ENCODE measurements around the gene CCN2.
"Not testable (repeated sequence)": the region's sequence is repeated elsewhere in the genome, so short reads cannot be mapped to it uniquely, and the experiment has no call there.

The CCN2 gene

GRCh38 chr6:131914967-131915751 is 36.0 kb downstream of the CCN2 start:
- no peaks in the 10 kb centered on the region for H3K36me3 ChIP-seq (ENCODE audit: insufficient read depth, low read length)
- no peak overlapping the region for H3K4me3 ChIP-seq (ENCODE audit: low read depth in 1 of 2, low read length in 2 of 2)
- H3K27ac ChIP-seq (ENCODE audit: low read depth, low read length) = no peak overlapping the region
- no peaks in the 10 kb centered on the region for H3K27me3 ChIP-seq (ENCODE audit: control insufficient read depth in 1 of 2, insufficient read depth in 2 of 2, low read length in 2 of 2)
- H3K9me3 ChIP-seq (ENCODE audit: low read length) = no peaks in the 10 kb centered on the region
- no peak overlapping the region for H3K9ac ChIP-seq (ENCODE audit: low read length)
- no peaks in the 10 kb centered on the region for H3K4me1 ChIP-seq (ENCODE audit: insufficient read depth, low read length)

GRCh38 chr6:131914234-131914633 is 36.9 kb downstream of the CCN2 start:
- H3K9me3 ChIP-seq (ENCODE audit: low read length) = no peaks in the 10 kb centered on the region
- no peak overlapping the region for H3K9ac ChIP-seq (ENCODE audit: low read length)
- H3K4me3 ChIP-seq (ENCODE audit: low read depth in 1 of 2, low read length in 2 of 2) = no peak overlapping the region
- H3K27me3 ChIP-seq (ENCODE audit: control insufficient read depth in 1 of 2, insufficient read depth in 2 of 2, low read length in 2 of 2) = no peaks in the 10 kb centered on the region
- H3K4me1 ChIP-seq (ENCODE audit: insufficient read depth, low read length) = no peaks in the 10 kb centered on the region
- no peaks in the 10 kb centered on the region for H3K36me3 ChIP-seq (ENCODE audit: insufficient read depth, low read length)
- no peak overlapping the region for H3K27ac ChIP-seq (ENCODE audit: low read depth, low read length)

- Histone ChIP-seq H3K9me3 (ENCODE audit: low read length) (no peaks in the 10 kb centered on the region), H3K27me3 (ENCODE audit: control insufficient read depth in 1 of 2, insufficient read depth in 2 of 2, low read length in 2 of 2) (no peaks in the 10 kb centered on the region), H3K36me3 (ENCODE audit: insufficient read depth, low read length) (no peaks in the 10 kb centered on the region), H3K27ac (ENCODE audit: low read depth, low read length) (no peak overlapping the region), H3K9ac (ENCODE audit: low read length) (no peak overlapping the region), H3K4me1 (ENCODE audit: insufficient read depth, low read length) (no peaks in the 10 kb centered on the region), H3K4me3 (ENCODE audit: low read depth in 1 of 2, low read length in 2 of 2) (no peak overlapping the region)
Measured at GRCh38 chr6:131911951-131912350, 39.2 kb downstream of the CCN2 start.

DNA sequence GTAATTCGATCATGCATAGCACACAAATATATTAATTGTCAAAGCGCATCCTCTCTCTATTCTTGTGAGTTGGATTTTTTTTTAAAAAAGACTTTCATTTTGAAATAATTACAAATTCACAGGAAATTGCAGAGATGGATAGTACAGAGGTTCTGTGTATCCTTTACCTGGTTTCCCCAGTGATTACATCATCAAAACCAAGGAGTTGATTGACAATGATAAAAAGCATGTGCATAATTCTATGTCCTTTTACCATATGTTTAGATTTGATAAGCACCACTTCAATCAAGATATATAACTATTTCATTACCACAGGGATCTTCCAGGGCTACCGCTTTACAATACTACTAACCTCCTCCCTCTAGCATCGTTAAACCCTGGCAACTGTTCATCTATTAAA is 40.2 kb downstream of the CCN2 start:
- H3K36me3 ChIP-seq (ENCODE audit: insufficient read depth, low read length) = no peaks in the 10 kb centered on the region
- no peaks in the 10 kb centered on the region for H3K27me3 ChIP-seq (ENCODE audit: control insufficient read depth in 1 of 2, insufficient read depth in 2 of 2, low read length in 2 of 2)
- no peak overlapping the region for H3K4me3 ChIP-seq (ENCODE audit: low read depth in 1 of 2, low read length in 2 of 2)

DNA sequence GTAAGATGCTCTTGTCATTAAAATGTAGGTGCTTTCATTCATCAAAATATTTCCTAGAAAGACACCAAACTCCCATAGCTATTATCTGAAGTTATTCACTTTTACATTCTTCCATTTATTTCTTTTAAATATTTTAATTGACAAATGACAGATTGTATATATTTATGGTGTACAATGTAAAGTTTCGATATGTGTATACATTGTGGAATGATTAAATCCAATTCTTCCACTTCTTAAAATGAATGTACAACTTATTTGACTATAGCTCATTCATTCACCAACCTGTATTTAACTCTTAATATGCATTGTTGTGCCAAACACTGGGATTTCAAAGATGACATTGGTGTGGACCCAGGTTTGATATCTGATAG is 41.0 kb downstream of the CCN2 start:
- Histone ChIP-seq H3K36me3 (ENCODE audit: insufficient read depth, low read length) (no peaks in the 10 kb centered on the region), H3K4me1 (ENCODE audit: insufficient read depth, low read length) (no peaks in the 10 kb centered on the region), H3K9ac (ENCODE audit: low read length) (no peak overlapping the region), H3K4me3 (ENCODE audit: low read depth in 1 of 2, low read length in 2 of 2) (no peak overlapping the region), H3K27ac (ENCODE audit: low read depth, low read length) (no peak overlapping the region), H3K27me3 (ENCODE audit: control insufficient read depth in 1 of 2, insufficient read depth in 2 of 2, low read length in 2 of 2) (no peaks in the 10 kb centered on the region), H3K9me3 (ENCODE audit: low read length) (no peaks in the 10 kb centered on the region)

More for the DNA sequence above, 40.2 kb downstream of the CCN2 start:
- Histone ChIP-seq H3K27ac (ENCODE audit: low read depth, low read length) (no peak overlapping the region), H3K9me3 (ENCODE audit: low read length) (no peaks in the 10 kb centered on the region), H3K9ac (ENCODE audit: low read length) (no peak overlapping the region), H3K4me1 (ENCODE audit: insufficient read depth, low read length) (no peaks in the 10 kb centered on the region)

DNA sequence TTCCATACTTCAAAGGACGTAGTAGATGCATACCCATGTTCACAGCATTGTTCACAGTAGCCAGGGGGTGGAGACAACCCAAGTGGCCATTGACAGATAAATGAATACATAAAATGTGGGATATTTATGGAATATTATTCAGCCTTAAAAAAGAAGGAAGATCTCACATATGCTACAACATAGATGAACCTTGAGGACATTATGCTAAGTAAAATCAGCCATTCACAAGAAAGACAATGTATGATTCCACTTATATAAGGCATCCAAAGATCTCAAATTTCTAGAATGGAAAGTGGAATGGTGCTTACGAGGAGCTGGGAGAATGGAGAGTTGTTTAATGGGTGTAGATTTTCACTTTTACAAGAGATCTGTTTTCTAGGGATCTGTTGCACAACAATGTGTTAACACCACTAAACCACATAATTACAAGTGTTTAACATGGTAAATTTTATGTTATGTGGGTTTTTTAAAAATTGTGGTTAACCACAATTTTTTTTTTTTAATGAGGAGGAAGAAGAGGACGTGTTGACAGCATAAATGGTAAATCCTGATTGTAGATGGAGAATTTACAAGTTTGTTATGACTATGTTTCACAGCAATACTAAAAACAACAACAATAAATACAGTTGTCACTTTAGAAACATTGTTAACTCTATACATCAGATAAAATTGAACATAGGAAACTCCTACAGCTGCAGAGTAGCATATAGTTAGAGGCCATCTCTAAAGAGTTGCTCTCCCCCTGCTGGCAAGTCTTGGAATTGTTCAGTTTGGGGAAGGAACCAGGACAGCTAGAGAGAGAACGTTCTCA is 41.6 kb downstream of the CCN2 start:
- no peaks in the 10 kb centered on the region for H3K36me3 ChIP-seq (ENCODE audit: insufficient read depth, low read length)
- no peaks in the 10 kb centered on the region for H3K9me3 ChIP-seq (ENCODE audit: low read length)
- no peaks in the 10 kb centered on the region for H3K27me3 ChIP-seq (ENCODE audit: control insufficient read depth in 1 of 2, insufficient read depth in 2 of 2, low read length in 2 of 2)

DNA sequence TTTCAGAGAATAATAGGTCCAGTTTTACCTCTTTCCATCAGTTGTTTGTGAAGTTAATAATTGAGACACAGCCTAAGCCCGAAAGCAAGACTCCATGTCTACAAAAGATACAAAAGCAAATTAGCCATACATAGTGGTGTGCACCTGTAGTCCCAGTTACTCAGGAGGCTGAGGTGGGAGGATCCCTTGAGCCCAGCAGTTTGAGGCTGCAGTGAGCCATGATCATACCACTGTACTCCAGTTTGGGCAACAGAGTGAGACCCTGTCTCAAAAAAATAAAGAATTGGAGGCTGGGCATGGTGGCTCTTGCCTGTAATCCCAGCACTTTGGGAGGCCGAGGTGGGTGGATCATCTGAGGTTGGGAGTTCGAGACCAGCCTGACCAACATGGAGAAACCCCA is 42.4 kb downstream of the CCN2 start:
- H3K4me1 ChIP-seq (ENCODE audit: insufficient read depth, low read length); H3K36me3 ChIP-seq (ENCODE audit: insufficient read depth, low read length); H3K27ac ChIP-seq (ENCODE audit: low read depth, low read length); H3K27me3 ChIP-seq (ENCODE audit: control insufficient read depth in 1 of 2, insufficient read depth in 2 of 2, low read length in 2 of 2); H3K9ac ChIP-seq (ENCODE audit: low read length); H3K9me3 ChIP-seq (ENCODE audit: low read length); H3K4me3 ChIP-seq (ENCODE audit: low read depth in 1 of 2, low read length in 2 of 2): not testable (repeated sequence)

More for the DNA sequence above, 41.6 kb downstream of the CCN2 start:
- no peaks in the 10 kb centered on the region for H3K4me1 ChIP-seq (ENCODE audit: insufficient read depth, low read length)
- no peak overlapping the region for H3K9ac ChIP-seq (ENCODE audit: low read length)
- H3K27ac ChIP-seq (ENCODE audit: low read depth, low read length) = no peak overlapping the region
- no peak overlapping the region for H3K4me3 ChIP-seq (ENCODE audit: low read depth in 1 of 2, low read length in 2 of 2)

GRCh38 chr6:131903734-131904133 is 47.4 kb downstream of the CCN2 start:
- H3K4me3 ChIP-seq (ENCODE audit: low read depth in 1 of 2, low read length in 2 of 2); H3K27me3 ChIP-seq (ENCODE audit: control insufficient read depth in 1 of 2, insufficient read depth in 2 of 2, low read length in 2 of 2); H3K9ac ChIP-seq (ENCODE audit: low read length); H3K4me1 ChIP-seq (ENCODE audit: insufficient read depth, low read length); H3K9me3 ChIP-seq (ENCODE audit: low read length); H3K36me3 ChIP-seq (ENCODE audit: insufficient read depth, low read length); H3K27ac ChIP-seq (ENCODE audit: low read depth, low read length): not testable (repeated sequence)

DNA sequence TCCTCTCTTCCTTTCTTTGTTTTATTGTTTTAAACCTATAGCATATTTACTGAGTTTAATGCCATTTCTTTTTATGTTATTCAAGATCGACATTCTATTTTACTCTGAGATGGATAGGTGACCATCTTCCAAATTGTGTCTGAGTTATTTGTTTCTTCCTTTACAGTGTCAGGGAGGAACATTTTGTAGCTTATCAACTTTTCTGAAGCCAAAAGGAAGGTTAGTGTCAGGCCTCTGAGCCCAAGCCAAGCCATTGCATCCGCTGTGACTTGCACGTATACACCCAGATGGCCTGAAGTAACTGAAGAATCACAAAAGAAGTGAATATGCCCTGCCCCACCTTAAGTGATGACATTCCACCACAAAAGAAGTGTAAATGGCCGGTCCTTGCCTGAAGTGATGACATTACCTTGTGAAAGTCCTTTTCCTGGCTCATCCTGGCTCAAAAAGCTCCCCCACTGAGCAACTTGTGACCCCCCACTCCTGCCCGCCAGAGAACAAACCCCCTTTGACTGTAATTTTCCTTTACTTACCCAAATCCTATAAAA is 49.8 kb downstream of the CCN2 start:
- not testable (repeated sequence) for H3K9ac ChIP-seq (ENCODE audit: low read length); H3K9me3 ChIP-seq (ENCODE audit: low read length); H3K4me1 ChIP-seq (ENCODE audit: insufficient read depth, low read length); H3K27me3 ChIP-seq (ENCODE audit: control insufficient read depth in 1 of 2, insufficient read depth in 2 of 2, low read length in 2 of 2); H3K4me3 ChIP-seq (ENCODE audit: low read depth in 1 of 2, low read length in 2 of 2); H3K27ac ChIP-seq (ENCODE audit: low read depth, low read length); H3K36me3 ChIP-seq (ENCODE audit: insufficient read depth, low read length)

DNA sequence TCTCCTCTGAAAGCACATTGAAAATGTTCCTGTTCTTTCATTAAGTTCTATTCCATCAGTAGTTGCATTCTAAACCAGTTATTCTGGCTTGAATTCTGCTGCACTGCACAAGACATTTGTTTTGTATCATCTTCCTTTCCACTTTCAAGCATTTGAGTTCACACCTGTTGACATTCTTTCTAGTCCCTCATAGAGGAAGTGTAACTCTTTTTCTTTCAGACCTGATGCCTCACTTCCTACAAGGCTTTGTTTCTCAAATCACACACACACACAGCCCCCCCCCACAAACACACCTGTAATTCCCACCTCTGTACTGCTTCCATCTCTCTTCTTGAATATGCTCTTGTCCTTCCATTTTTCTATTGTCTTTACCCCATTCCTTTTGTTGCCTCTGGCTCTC is 50.9 kb downstream of the CCN2 start:
- no peaks in the 10 kb centered on the region for H3K4me1 ChIP-seq (ENCODE audit: insufficient read depth, low read length)
- no peak overlapping the region for H3K9ac ChIP-seq (ENCODE audit: low read length)
- H3K36me3 ChIP-seq (ENCODE audit: insufficient read depth, low read length) = no peaks in the 10 kb centered on the region
- no peaks in the 10 kb centered on the region for H3K9me3 ChIP-seq (ENCODE audit: low read length)
- no peak overlapping the region for H3K27ac ChIP-seq (ENCODE audit: low read depth, low read length)
- no peak overlapping the region for H3K4me3 ChIP-seq (ENCODE audit: low read depth in 1 of 2, low read length in 2 of 2)
- H3K27me3 ChIP-seq (ENCODE audit: control insufficient read depth in 1 of 2, insufficient read depth in 2 of 2, low read length in 2 of 2) = no peaks in the 10 kb centered on the region

DNA sequence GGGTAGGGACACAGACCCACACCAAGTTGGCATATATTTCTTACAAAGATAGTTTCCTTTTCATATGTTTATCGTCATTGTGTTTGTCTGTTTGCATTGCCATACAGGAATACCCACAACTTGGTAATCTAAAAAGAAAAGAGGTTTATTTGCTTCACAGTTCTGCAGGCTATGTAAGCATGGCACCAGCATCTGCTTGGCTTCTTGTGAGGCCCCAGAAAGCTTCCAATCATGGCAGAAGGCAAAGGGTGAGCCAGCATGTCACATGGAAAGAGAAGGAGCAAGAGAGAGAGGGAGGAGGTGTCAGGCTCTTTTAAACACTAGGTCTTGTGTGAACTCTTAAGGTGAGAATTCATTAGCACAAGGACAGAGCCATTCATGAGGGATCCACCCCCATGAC is 52.5 kb downstream of the CCN2 start:
- Histone ChIP-seq H3K4me1 (ENCODE audit: insufficient read depth, low read length) (no peaks in the 10 kb centered on the region), H3K27ac (ENCODE audit: low read depth, low read length) (no peak overlapping the region), H3K9me3 (ENCODE audit: low read length) (no peaks in the 10 kb centered on the region), H3K36me3 (ENCODE audit: insufficient read depth, low read length) (no peaks in the 10 kb centered on the region), H3K9ac (ENCODE audit: low read length) (no peak overlapping the region), H3K4me3 (ENCODE audit: low read depth in 1 of 2, low read length in 2 of 2) (no peak overlapping the region), H3K27me3 (ENCODE audit: control insufficient read depth in 1 of 2, insufficient read depth in 2 of 2, low read length in 2 of 2) (no peaks in the 10 kb centered on the region)

Data from muscle layer of colon (tissue), 2 donors.